Natural killer cell treated with Interleukin-12 subunit alpha and Interleukin-12 subunit beta and Interleukin-15 and Interleukin-18, amount 100 ng/mL, for 72 hours (primary cell): ENCODE data around the gene HEYL. TPM values are rescaled to one million over a fixed set of nuclear protein-coding genes. Genes with fewer than 3 reads are reported as not detected.

Experiments used
- ATAC-seq, 2 donors: fragments of 150-1000 bp; cut with Tn5 transposase in 1 of 2; sonication (Bioruptor Pico), chemical (Tn5 transposase) in 1 of 2; 2 replicates each; pipeline ENCODE4 v1.10.0; 2021
- DNase-seq: peaks from one replicate; pipeline ENCODE4 v3.0.0; 2022; ENCODE audit warnings: low spot score
- H3K27ac Mint-ChIP-seq, 2 donors: 1 replicate in 1 of 2; 2 replicates in 1 of 2; pipeline ENCODE4 v1.8.0; 2022; ENCODE audit warnings: mixed read lengths in 2 of 2, mild to moderate bottlenecking in 1 of 2, moderate library complexity in 1 of 2
- H3K27me3 Mint-ChIP-seq, 2 donors: 1 replicate in 1 of 2; 2 replicates in 1 of 2; pipeline ENCODE4 v1.8.0; 2022; ENCODE audit warnings: mixed read lengths in 2 of 2
- H3K36me3 Mint-ChIP-seq: one replicate; pipeline ENCODE4 v1.8.0; 2022; ENCODE audit warnings: mixed read lengths
- H3K4me1 Mint-ChIP-seq, 2 donors: 1 replicate in 1 of 2; 2 replicates in 1 of 2; pipeline ENCODE4 v1.8.0; 2022; ENCODE audit warnings: low read depth in 2 of 2, mixed read lengths in 2 of 2, mild to moderate bottlenecking in 1 of 2
- H3K4me3 Mint-ChIP-seq: one replicate; pipeline ENCODE4 v1.8.0; 2022; ENCODE audit warnings: mixed read lengths
- H3K9me3 Mint-ChIP-seq: 2 replicates; pipeline ENCODE4 v1.8.0; 2022; ENCODE audit warnings: mixed read lengths
- total RNA-seq, 2 donors: library from RNA; stranded (reverse); gene quantifications; one replicate each; pipeline ENCODE4 v1.2.3, GENCODE V29; 2022

HEYL gene
- total RNA-seq, result not detected

GRCh38 chr1:39639305-39640130, at the start of gene HEYL:
Gene HEYL, minus strand, starts transcription at chr1:39639643. Its CDS starts 18 bp downstream, at chr1:39639625.
- peak; percentile 73 for DNase-seq
- ATAC-seq, result peak; percentile 82 to 90
- H3K4me1 Mint-ChIP-seq, result no peaks in the 10 kb centered on the region
- H3K27ac Mint-ChIP-seq, result no peak within 1 kb of the TSS
- no peaks in the 10 kb centered on the region for H3K9me3 Mint-ChIP-seq
- H3K36me3 Mint-ChIP-seq, result no peaks in the 10 kb centered on the region
- H3K27me3 Mint-ChIP-seq, result peaks cover 22 to 26% of the 10 kb centered on the region in 2 donors
- H3K4me3 Mint-ChIP-seq, result peak within 1 kb of the TSS; percentile 30

DNA sequence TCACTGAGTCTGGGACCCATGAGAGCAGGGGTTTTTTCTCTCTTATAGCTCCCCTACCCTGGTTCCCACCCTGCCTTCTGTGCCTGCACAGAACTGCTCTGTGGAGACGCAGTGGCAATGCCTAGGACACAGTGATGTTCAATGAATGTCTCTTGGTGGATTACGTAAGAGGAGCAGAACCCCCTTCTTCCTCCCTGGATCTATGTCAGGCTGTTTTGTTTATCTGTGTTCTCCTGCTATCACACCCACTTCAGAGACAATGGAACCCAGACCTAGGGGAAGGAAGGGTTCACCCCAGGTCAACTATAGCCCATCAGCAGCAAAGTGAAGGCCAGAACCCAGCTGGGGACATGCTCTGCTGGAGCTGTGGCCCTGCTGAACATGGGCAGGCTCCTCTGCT, 49.8 kb upstream of the HEYL start:
- Mint-ChIP-seq H3K9me3 (no peaks in the 10 kb centered on the region), H3K27me3 (peaks cover 35 to 51% of the 10 kb centered on the region in 2 donors), H3K4me1 (peaks cover 18 to 27% of the 10 kb centered on the region in 2 donors), H3K4me3 (no peak overlapping the region), H3K27ac (no peak overlapping the region), H3K36me3 (no peaks in the 10 kb centered on the region)
- ATAC-seq, result no peak
- DNase-seq, result no peak

- ATAC-seq (no peak), DNase-seq (no peak)
- no peak overlapping the region for H3K4me3 Mint-ChIP-seq
- H3K27me3 Mint-ChIP-seq, result peaks cover 34 to 51% of the 10 kb centered on the region in 2 donors
- H3K27ac Mint-ChIP-seq, result no peak overlapping the region
- no peaks in the 10 kb centered on the region for H3K9me3 Mint-ChIP-seq
- H3K36me3 Mint-ChIP-seq, result no peaks in the 10 kb centered on the region
- peaks cover 18 to 27% of the 10 kb centered on the region in 2 donors for H3K4me1 Mint-ChIP-seq
Observed at GRCh38 chr1:39688706-39689105, 49.3 kb upstream of the HEYL start.

GRCh38 chr1:39687243-39687642, 47.8 kb upstream of the HEYL start:
- no peak for ATAC-seq
- DNase-seq, result no peak
- Mint-ChIP-seq H3K27me3 (peaks cover 42 to 65% of the 10 kb centered on the region in 2 donors), H3K4me3 (no peak overlapping the region), H3K9me3 (no peaks in the 10 kb centered on the region), H3K4me1 (peaks cover 18 to 24% of the 10 kb centered on the region in 2 donors), H3K27ac (no peak overlapping the region), H3K36me3 (no peaks in the 10 kb centered on the region)

GRCh38 chr1:39685071-39685470, 45.6 kb upstream of the HEYL start:
- no peaks in the 10 kb centered on the region for H3K36me3 Mint-ChIP-seq
- peaks cover 36 to 61% of the 10 kb centered on the region in 2 donors for H3K27me3 Mint-ChIP-seq
- H3K27ac Mint-ChIP-seq, result no peak overlapping the region
- H3K9me3 Mint-ChIP-seq, result no peaks in the 10 kb centered on the region
- peaks cover 7 to 12% of the 10 kb centered on the region in 2 donors for H3K4me1 Mint-ChIP-seq
- H3K4me3 Mint-ChIP-seq, result peak overlapping the region; percentile 55
- no peak for ATAC-seq
- no peak for DNase-seq

GRCh38 chr1:39684313-39684664, 44.8 kb upstream of the HEYL start:
- peak in 1 of 2 donors; percentile 22 for ATAC-seq
- no peak for DNase-seq
- Mint-ChIP-seq H3K9me3 (no peaks in the 10 kb centered on the region), H3K36me3 (no peaks in the 10 kb centered on the region), H3K4me1 (peaks cover 5 to 11% of the 10 kb centered on the region in 2 donors), H3K27ac (no peak overlapping the region), H3K4me3 (no peak overlapping the region), H3K27me3 (peaks cover 32 to 53% of the 10 kb centered on the region in 2 donors)

GRCh38 chr1:39683591-39684312, 44.3 kb upstream of the HEYL start:
- Mint-ChIP-seq H3K36me3 (no peaks in the 10 kb centered on the region), H3K9me3 (no peaks in the 10 kb centered on the region), H3K4me1 (peaks cover 5 to 11% of the 10 kb centered on the region in 2 donors), H3K27me3 (peaks cover 35 to 50% of the 10 kb centered on the region in 2 donors), H3K4me3 (no peak overlapping the region), H3K27ac (no peak overlapping the region)
- ATAC-seq (peak in 1 of 2 donors; percentile 61), DNase-seq (no peak)

- Mint-ChIP-seq H3K4me1 (peaks cover 5 to 6% of the 10 kb centered on the region in 2 donors), H3K4me3 (no peak overlapping the region), H3K27ac (no peak overlapping the region), H3K9me3 (no peaks in the 10 kb centered on the region), H3K27me3 (peaks cover 25 to 33% of the 10 kb centered on the region in 2 donors), H3K36me3 (no peaks in the 10 kb centered on the region)
- ATAC-seq (no peak), DNase-seq (no peak)
Observed at GRCh38 chr1:39681999-39682398, 42.6 kb upstream of the HEYL start.

- no peak for ATAC-seq
- Mint-ChIP-seq H3K9me3 (no peaks in the 10 kb centered on the region), H3K27ac (no peak overlapping the region), H3K36me3 (no peaks in the 10 kb centered on the region), H3K4me3 (no peak overlapping the region), H3K4me1 (peaks cover 5 to 6% of the 10 kb centered on the region in 2 donors), H3K27me3 (peaks cover 23 to 29% of the 10 kb centered on the region in 2 donors)
- no peak for DNase-seq
Observed at GRCh38 chr1:39681294-39681693, 41.9 kb upstream of the HEYL start.

GRCh38 chr1:39680751-39681150, 41.3 kb upstream of the HEYL start:
- DNase-seq, result no peak
- H3K27ac Mint-ChIP-seq, result no peak overlapping the region
- no peak for ATAC-seq
- H3K9me3 Mint-ChIP-seq, result no peaks in the 10 kb centered on the region
- peaks cover 5 to 6% of the 10 kb centered on the region in 2 donors for H3K4me1 Mint-ChIP-seq
- H3K36me3 Mint-ChIP-seq, result no peaks in the 10 kb centered on the region
- H3K27me3 Mint-ChIP-seq, result peaks cover 20 to 25% of the 10 kb centered on the region in 2 donors
- H3K4me3 Mint-ChIP-seq, result no peak overlapping the region

GRCh38 chr1:39679821-39680220, 40.4 kb upstream of the HEYL start:
- Mint-ChIP-seq H3K36me3 (no peaks in the 10 kb centered on the region), H3K9me3 (no peaks in the 10 kb centered on the region), H3K4me3 (no peak overlapping the region), H3K4me1 (peaks cover 3 to 4% of the 10 kb centered on the region in 2 donors), H3K27ac (no peak overlapping the region), H3K27me3 (peaks cover 18 to 20% of the 10 kb centered on the region in 2 donors)
- ATAC-seq (no peak), DNase-seq (no peak)

GRCh38 chr1:39678889-39679288, 39.4 kb upstream of the HEYL start:
- H3K36me3 Mint-ChIP-seq, result no peaks in the 10 kb centered on the region
- H3K27me3 Mint-ChIP-seq, result peaks cover 17 to 19% of the 10 kb centered on the region in 2 donors
- ATAC-seq (no peak), DNase-seq (no peak)
- H3K4me1 Mint-ChIP-seq, result no peaks in the 10 kb centered on the region
- no peak overlapping the region for H3K27ac Mint-ChIP-seq
- H3K9me3 Mint-ChIP-seq, result no peaks in the 10 kb centered on the region
- no peak overlapping the region for H3K4me3 Mint-ChIP-seq

DNA sequence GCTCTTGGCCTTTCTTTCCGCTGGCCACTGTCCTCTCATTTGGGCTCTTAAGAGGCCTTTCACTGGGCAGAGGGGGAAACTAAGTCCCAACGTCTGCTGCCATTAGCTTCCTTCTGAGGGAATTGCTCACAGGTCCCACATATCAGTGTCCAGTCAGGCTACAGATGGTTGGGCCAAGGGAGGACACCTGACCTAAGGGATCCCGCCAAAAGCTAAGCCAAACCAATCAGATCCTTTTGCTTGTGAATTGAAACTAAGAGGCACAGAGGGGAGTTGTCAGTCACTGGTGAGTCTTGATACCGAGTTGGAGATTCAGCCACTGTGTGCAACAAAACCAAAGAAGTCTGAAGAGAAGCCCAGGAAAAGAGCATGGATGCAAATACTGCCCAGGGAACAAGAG, 38.2 kb upstream of the HEYL start:
- Mint-ChIP-seq H3K36me3 (no peaks in the 10 kb centered on the region), H3K27me3 (peaks cover 13 to 19% of the 10 kb centered on the region in 2 donors), H3K4me1 (no peaks in the 10 kb centered on the region), H3K9me3 (no peaks in the 10 kb centered on the region), H3K27ac (peak overlapping the region in 1 of 2 donors; percentile 78), H3K4me3 (no peak overlapping the region)
- ATAC-seq, result no peak
- DNase-seq, result no peak

GRCh38 chr1:39676948-39677548, 37.6 kb upstream of the HEYL start:
- DNase-seq (no peak), ATAC-seq (no peak)
- Mint-ChIP-seq H3K27me3 (peaks cover 8 to 15% of the 10 kb centered on the region in 2 donors), H3K4me3 (no peak overlapping the region), H3K27ac (no peak overlapping the region), H3K4me1 (no peaks in the 10 kb centered on the region), H3K36me3 (no peaks in the 10 kb centered on the region), H3K9me3 (no peaks in the 10 kb centered on the region)
